B cell (primary cell): Measurements from ENCODE around the gene ZNF581.

ENCODE experiments used
- CTCF ChIP-seq: fragments of 200-600 bp; IDR thresholded peaks from one replicate; pipeline ENCODE4 v1.8.0; 2022; ENCODE audit warnings: antibody characterized with exemption, mild to moderate bottlenecking
- EZH2 ChIP-seq: IDR thresholded peaks from 2 replicates; pipeline ENCODE4 v1.6.1; 2012; ENCODE audit warnings: borderline replicate concordance, low read depth, mild to moderate bottlenecking, moderate library complexity, low read length; ENCODE audit not compliant: insufficient read depth, poor library complexity, severe bottlenecking

- TF ChIP-seq CTCF (no peak), EZH2 (no peak)
These were observed 863 bp downstream of the ZNF581 start for GRCh38 chr19:55644191-55644833.
